H4 (cell line): Measurements from ENCODE around the gene GAP43. TPM values are rescaled to one million over a fixed set of nuclear protein-coding genes. Genes with fewer than 3 reads are reported as not detected.
"Not testable (repeated sequence)": the region's sequence is repeated elsewhere in the genome, so short reads cannot be mapped to it uniquely, and the experiment has no call there.

Experiments used
- DNase-seq: peaks from one replicate; pipeline ENCODE4 v3.0.0-alpha.2; 2015; ENCODE audit warnings: low spot score
- total RNA-seq: library from RNA; depleted of rRNA; stranded (reverse); fragments of >200 nt; shearing (Covaris generic); gene quantifications from 2 replicates; pipeline ENCODE4 v1.2.3, GENCODE V29; 2014

GAP43 gene
- total RNA-seq, 1 experiment from 2014 or later, result 0.10 TPM

- peak; percentile 62 for DNase-seq
These were observed 74.1 kb downstream of the GAP43 start for GRCh38 chr3:115697263-115698053.

- no peak for DNase-seq
These were observed 75.7 kb downstream of the GAP43 start for GRCh38 chr3:115698851-115699591.

DNA sequence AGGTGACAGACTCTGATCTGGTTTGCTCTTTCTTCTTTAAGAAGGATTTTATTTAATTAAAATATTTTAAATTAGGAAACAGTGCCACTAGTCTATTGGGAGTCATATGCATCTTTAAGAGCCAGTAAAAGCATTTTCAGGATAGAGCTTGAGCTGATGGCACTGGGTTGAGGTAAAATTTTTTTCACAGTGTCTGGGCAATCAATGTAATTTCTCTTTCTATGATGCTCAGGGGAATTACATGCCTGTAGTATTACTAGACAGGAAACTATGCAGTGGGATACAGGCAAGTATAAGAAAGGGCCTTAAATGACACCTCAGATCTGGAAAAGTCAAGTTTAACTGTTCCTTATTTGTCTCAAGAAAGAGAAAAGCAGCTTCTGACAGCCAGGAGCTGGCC is 76.4 kb downstream of the GAP43 start:
- DNase-seq, result no peak

GRCh38 chr3:115702598-115702997 is 79.3 kb downstream of the GAP43 start:
- no peak for DNase-seq

DNA sequence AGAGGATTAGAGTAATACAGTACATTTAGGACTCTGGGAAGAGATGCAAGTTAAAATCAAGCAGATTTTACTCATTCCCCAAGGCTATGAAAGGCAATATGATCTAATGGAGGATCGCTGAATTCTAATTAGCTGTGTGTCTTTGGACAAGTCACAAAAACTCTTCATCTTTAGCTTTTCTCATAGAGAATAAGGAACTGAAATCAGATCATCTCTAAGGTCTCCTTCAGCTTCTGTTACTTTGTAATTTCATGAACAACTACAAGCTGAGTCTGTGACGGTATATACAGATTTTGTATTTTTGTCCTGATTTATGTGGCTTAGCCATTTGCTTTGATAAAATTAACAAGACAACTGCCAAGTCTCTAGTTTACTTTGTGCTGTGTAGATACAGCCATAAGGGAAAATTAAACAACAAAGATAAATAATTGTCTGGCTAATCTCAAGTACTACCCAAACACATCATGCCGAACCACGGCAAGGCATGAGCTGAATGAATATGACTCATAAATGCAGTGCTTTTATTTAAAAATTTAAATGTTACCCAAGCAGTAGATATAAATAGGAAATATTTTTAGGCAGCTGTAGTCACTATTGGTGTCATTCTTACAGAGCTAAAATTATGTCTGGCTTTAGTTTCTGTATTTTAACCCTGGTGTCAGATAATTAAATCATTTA is 81.5 kb downstream of the GAP43 start:
- no peak for DNase-seq

GRCh38 chr3:115706311-115706829 is 83.1 kb downstream of the GAP43 start:
- DNase-seq, result no peak

DNA sequence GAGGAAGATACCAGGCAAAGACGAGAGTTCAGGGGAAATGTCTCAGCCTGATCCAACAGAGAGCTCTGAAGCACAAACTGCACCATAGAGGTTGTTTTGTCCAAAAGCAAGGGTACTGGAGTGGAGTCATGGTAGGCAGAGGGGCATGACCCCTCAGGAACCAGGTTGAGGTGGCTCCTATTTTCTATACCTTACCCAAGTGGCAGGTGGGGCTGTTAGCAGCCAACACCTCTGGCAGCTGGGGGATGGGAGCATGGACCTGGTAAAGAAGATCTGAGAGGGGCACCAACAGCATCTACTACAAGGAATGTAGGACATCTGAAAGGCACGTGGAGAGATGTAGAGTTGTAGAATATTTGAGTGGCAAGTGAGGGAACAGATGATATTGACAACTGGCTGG is 85.2 kb downstream of the GAP43 start:
- DNase-seq, result no peak

DNA sequence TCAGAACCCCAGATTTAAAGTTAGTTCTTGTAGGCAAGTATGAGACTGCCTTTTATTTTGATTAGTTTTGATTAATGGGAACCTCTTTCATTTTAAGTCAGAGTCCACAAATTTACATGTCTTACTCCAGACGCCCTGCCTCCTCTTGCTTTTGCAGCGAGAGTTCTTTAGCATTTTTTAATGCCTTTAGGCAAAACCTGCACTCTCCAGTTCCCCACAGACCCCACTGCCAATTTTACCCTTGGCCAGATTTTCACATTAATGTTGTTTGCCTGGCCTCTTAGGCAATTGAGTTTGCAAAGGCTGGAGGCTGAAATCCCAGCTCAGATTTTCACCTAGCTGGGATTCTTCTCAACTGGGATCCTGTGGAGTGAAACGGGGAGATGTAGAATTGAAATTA is 85.8 kb downstream of the GAP43 start:
- no peak for DNase-seq

DNA sequence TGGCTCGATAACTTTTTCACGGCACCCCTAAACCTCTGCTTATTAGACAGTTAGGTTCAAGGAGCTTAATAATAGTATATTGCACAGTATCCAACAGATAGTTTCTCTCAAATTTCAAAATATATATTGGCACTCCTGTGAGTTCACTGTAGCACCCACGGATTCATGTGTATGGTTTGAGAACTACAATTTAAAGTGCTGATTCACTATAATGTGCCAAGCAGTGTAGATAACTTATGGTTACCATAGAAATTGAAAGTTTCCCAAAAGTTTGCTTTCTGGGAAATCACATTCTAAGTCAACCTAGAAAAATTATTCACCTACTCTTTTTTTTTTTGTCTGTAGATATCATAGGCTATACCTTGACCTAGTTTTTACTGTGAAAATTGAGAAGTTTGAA is 86.6 kb downstream of the GAP43 start:
- DNase-seq, result no peak

DNA sequence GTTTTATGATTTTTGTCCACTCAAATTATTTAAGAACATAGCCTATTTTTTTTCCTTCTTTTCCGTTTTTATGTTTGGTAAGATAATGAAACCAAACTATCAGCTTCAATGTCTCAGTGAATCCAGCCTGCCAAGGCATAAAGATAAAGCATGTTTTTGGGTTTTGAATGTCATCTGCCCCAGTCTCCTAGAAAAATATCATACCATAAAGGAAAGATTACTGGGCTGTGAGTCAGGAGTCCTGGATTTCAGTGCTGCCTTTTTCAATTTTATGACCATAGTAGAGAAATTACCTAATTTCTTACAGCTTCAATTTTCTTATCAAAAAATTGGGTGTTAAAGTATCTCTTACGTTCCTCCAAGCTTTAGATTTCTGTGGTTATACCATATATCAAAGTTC is 87.5 kb downstream of the GAP43 start:
- DNase-seq, result no peak

DNA sequence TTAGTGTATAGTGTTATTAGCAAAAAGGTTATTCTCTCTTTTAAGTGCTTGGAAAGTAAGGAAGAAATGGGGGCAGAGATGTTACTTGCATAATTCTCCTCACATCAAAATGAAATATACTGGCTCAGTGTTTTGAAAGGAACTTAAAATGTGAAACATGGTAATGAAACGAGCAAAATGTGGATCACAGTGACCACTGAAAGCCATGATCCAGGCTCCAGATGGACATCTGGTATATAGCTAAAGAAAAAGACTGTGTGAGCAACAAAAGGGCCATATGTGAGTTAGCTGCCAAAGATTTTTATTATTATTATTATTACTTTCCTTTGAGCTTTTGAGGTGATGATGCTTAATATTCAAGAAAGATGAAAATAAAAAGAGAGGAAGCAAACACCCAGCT is 89.6 kb downstream of the GAP43 start:
- DNase-seq, result no peak

- DNase-seq, result no peak
These were observed 90.0 kb downstream of the GAP43 start for GRCh38 chr3:115713284-115713683.

DNA sequence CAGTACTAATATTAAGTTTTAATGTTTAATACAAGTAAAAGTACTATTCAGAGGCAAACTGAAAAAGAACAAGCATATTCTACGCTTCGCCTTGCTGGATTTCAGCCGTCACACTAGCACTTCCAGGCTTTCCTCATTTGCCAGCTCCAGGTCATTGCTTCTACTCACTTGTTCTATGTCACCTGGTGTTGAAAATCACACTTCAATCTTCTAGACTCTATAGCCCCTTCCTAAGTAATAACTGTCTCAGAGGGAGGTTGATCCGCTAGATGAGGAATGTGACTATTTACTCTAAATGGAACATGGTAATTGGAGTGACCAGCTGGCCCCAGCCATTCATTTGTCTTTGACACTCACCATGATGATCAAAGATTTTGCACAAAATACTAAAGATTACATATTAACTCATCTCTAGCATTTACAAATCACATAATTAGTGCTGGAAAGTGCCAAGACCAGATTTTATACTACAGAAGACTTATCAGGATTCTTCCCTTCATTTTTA is 92.0 kb downstream of the GAP43 start:
- DNase-seq, result no peak

DNA sequence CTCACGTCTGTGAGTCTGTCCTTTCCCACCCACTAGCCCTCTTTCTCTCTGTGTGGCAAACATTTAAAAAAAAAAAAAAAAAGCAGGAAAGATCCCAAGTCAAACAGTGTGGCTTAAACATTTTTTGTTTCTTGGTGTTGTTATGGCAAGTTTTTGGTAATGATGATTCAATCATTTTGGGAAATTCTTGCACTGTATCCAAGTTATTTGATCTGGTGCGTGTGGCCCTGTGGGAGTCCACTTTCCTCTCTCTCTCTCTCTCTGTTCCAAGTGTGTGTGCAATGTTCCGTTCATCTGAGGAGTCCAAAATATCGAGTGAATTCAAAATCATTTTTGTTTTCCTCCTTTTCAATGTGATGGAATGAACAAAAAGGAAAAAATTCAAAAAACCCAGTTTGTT is 97.7 kb downstream of the GAP43 start:
- no peak for DNase-seq

GRCh38 chr3:115725800-115726199 is 102.5 kb downstream of the GAP43 start:
- DNase-seq, result no peak

DNA sequence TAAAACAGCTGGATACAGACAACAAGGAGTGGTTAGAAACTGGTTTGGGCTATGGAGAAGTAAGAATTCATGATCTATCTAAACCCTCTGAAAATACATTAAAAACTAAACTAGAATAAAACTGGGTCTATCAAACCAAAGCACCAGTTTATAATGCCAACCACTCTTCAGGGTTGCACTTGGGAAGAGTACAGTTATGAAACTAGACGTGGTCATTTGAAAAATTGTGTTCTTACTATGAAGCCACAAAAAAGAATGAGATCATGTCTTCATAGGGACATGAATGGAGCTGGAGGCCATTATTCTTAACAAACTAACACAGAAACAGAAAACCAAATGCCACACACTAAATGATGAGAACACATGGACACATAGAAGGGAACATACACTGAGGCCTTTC is 103.8 kb downstream of the GAP43 start:
- DNase-seq, result no peak

- no peak for DNase-seq
These were observed 104.7 kb downstream of the GAP43 start for GRCh38 chr3:115728013-115728412.

- DNase-seq, result not testable (repeated sequence)
These were observed 113.0 kb downstream of the GAP43 start for GRCh38 chr3:115736341-115736740.

- no peak for DNase-seq
These were observed 118.3 kb downstream of the GAP43 start for GRCh38 chr3:115741650-115742049.

DNA sequence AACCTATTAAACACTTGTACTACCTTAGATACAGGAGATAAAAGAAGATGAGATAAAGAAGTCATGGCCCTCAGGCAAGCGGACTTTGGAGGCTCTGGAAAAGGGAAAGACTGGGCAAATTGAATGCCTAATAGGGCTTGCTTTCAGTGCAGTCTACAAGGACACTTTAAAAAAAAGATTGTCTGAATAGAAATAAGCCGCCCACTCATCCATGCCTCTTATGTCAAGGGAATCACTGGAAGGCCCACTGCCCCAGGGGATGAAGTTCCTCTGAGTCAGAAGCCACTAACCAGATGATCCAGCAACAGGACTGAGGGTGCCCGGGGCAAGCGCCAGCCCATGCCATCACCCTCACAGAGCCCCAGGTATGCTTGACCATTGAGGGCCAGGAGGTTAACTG is 121.2 kb downstream of the GAP43 start:
- DNase-seq, result not testable (repeated sequence)

- DNase-seq, result not testable (repeated sequence)
These were observed 129.7 kb downstream of the GAP43 start for GRCh38 chr3:115752978-115753377.

- no peak for DNase-seq
These were observed 134.9 kb downstream of the GAP43 start for GRCh38 chr3:115758076-115758763.
